HG03571 (cell line): Measurements from ENCODE around the gene KLHDC9.
"Not testable (repeated sequence)": the region's sequence is repeated elsewhere in the genome, so short reads cannot be mapped to it uniquely, and the experiment has no call there.

ENCODE experiments used
- ATAC-seq: cut with Tn5 transposase; IDR thresholded peaks from one replicate; pipeline ENCODE4 v1.9.1; 2021; ENCODE audit not compliant: unreplicated experiment

The KLHDC9 gene

DNA sequence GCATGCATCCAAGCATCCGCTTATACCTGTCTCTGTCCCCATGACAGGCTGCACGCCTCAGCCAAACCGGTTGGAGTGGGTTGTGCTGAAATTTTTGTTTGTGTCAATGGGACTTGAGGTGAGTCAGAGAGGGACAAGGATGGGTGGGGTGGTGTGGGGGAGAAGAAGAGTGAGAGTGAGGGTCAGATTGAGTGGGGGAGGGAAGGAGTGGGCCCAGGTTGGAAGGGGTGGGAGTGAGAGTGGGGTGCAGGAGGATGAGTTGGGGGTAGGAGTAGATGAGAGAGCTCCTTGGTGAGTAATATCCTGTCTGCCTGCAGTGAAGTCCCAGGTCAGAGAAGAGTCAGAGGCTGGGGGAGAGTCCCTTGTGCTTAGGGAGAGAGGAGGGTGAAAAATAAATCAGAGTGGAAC, 5.5 kb upstream of the KLHDC9 start:
- no peak for ATAC-seq

DNA sequence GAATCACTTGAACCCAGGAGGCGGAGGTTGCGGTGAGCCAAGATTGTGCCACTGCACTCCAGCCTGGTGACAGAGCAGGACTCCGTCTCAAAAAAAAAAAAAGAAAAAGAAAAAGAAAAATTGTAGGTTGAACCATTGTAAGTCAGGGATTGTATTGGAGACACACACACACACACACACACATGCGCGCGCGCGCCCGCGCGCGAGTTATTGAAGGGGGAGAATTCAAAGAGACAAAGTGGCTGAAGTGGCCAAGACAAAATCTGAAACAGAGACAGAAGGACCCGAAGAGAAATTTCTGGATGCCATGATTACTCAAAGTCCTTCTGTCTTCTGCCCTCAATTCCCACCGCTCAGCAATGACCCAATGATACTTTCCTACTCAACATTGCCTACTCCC, 3.7 kb upstream of the KLHDC9 start:
- no peak for ATAC-seq

DNA sequence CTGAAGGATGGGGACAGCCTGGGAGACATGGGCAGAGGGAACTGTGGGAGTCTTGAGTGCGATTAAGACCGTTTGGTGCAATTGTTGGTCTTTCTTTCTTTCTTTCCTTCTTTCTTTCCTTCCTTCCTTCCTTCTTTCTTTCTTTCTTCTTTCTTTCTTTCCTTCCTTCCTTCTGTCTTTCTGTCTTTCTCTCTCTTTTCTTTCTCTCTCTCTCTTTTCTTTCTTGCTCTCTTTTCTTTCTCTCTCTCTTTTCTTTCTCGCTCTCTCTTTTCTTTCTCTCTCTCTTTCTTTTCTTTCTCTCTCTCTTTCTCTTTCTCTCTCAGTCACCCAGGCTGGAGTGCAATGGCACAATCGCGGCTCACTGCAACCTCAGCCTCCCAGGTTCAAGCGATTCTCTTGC, 2.9 kb upstream of the KLHDC9 start:
- no peak for ATAC-seq

DNA sequence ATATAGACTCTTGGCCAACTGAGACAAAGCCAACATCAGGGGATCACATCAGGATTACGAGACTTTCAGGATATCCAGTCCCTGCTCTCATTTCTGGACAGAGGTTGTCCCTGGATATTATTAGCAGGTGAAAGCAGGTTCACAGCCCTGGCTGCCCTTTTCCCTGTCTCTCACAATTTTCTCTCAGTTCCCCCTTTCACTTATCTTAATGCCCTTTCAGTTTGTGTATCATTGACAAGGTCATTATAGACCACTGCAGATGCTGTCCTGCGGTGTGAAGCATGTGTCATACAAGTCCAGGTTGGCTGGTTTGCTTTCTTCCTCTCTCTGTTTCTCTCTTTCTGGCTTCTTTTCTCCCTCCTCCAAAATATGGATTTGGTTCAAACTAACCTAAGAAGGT, 2.1 kb upstream of the KLHDC9 start:
- ATAC-seq: peak; percentile 40

DNA sequence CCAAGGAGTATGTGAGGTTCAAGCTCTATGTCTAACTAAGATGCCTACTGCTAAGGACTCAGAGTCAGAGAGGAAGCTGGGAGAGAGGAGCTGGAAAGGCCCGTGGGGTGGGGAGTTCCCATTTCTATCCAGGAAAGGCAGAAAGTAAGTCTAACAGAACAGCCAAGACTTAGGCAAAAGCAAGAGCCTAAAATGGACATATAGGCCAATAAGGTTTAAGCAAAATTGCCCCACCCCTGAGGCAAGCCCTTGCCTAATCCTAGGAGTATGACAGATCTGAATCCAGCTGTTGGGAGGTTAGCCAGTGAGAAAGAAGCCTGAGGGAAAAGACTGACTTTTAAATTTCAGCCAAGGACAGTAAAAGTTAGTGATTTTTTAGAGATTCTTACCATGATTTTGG, 1.6 kb upstream of the KLHDC9 start:
- ATAC-seq: no peak

DNA sequence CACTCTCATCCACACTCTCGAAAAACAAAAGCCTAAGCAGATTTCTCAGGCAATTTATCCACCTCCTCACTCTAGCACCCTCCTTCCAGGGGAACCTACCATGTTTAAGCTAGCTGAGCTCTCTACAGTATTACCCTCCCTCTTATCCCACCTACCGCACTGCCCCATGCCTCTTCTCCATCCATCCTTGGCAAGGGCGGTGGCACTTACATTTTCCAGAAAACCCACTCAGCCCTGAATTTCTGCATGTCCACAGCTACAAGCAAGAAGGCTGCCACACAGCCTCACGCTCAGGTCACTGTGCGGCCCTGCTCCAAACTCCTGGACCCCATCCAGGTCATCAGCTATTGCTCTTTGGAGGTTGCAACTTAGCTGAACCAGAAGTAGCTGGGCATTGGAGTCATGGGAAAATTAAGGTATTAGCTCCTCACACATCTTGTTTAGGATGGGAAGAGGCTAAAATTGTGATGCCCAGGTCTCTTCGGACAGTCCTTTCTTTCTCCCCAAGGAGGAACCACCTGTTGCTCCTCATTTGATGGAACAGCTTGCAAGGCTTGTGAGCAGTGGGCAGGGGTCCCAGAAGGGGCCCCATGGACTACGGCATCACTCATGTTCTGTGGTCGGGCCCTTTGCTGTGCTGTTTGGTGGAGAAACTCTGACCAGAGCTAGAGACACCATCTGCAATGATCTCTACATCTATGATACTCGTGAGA, 1.1 kb downstream of the KLHDC9 start:
- no peak for ATAC-seq

DNA sequence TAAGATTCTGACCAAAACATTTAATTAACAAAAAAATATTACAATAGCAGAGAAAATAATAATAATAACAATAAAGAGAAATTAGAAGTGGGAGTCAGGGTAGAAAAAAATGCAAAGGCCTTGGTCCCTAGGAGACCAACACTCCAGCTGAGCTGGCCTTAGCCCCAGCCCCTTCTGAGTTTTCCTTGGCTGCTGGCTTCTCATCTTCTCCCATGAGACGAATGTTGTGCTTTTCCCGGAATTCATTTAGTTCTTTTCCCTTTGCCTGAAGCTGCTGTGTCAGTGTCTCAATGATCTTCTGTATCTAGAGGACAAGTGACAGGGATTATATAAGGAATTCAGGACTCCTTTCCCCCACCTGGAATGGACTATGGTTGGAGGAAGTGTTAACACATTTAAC, 2.4 kb downstream of the KLHDC9 start:
- ATAC-seq: no peak

DNA sequence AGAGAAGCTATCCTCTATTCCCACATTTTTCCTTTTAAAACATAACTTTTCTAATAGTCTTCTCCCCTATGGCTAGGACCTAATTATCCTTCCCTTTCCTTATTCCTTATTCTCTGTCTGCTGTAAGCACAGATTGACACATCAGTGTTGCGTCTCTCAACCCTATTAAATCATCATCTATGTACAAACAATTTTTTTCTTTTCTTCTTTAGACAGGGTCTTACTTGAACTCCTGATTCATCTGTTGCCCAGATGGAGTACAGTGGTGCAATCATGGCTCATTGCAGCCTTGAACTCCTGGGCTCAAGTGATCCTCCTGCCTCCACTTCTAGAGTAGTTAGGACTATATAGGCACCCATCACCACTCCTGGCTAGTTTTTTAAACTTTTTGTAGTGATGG, 8.3 kb downstream of the KLHDC9 start:
- ATAC-seq: no peak

DNA sequence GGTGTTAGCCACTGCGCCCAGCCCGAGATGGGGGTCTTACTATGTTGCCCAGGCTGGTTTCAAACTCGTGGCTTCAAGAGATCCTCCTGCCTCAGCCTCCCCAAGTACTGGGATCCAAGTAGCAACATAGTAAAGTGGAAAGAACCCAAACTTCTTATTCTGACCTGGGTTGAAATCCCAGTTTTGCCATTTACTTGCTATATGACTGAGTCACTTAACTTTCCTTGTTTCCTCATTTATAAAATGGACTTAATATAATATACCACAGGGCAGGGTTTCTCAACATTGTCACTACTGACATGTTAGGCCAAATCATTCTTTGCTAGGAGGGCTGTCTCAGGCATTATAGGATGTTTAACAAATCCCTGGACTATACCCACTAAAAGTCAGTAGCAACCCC, 13.0 kb downstream of the KLHDC9 start:
- no peak for ATAC-seq

DNA sequence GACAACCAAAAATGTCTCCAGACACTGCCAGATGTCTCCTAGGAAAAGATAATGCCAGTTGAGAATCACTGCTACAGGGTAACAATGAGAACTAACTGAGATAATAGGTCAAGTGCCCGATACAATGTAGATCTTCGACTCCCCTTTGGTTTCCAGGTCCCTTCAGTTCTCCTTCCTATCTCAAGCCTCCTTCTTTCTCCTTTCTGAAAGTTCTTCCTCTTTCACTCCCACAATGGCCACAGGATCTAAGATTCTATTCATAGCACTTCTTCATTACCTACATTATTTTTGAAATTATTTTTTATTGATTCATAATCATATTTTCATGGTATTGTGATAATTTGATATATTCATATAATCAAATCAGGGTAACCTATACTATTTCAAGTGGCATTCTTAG, 13.4 kb downstream of the KLHDC9 start:
- no peak for ATAC-seq

DNA sequence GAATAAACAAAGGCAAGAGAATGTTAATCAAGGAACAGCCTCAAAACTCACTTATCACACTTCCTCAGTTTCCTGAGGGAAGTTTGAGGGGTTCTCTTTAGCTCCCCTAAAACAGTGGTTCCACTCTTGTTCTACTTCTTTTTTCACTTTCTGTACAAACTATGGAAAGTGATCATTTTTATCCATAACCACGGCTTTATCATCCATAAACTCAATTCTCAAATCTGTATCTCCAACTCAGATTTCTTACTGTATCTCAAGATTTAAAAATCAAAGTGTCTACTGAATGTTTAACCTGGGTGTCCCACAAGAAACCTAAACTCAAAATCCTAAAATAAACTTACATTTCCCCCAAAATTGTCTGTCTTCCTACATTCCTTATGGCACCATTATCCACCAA, 15.8 kb downstream of the KLHDC9 start:
- ATAC-seq: no peak

DNA sequence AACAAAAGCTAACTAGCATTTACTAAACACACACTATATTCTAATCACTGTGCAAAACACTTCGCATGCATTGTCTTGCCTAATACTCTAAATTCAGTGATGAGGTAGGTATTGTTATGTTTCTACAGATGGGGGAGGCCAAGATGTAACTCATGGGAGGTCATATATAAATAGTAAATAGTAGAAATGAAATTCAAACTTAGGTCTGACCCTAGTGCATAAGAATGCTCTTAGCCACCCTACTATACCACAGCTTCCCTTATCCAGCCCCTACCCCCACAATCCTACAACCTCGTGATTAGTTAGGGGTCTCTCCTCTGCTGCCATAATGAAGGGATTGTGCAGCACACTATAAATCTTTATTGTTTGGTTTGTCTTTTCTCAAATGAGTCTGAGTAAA, 16.4 kb downstream of the KLHDC9 start:
- no peak for ATAC-seq

DNA sequence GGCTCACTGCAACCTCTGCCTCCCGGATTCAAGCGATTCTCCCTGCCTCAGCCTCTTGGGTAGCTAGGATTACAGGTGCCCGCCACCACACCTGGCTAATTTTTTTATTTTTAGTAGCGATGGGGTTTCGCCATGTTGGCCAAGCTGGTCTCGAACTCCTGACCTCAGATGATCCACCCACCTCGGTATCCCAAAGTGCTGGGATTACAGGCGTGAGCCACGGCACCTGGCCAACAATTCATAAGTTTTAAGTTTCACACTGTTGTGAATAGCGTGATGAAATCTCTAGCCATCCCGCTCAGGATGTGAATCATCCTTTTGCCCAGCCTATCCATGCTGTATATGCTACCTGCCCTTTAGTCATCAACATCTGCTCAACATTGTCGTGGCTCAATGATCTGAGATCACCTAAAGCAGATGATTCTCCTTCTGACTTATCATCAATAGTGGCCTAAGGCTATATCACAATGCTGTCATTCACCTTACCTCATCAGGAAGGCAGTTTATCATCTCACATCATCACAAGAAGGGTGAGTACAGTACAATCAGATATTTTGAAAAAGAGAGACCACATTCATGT, 17.1 kb downstream of the KLHDC9 start:
- ATAC-seq: no peak

DNA sequence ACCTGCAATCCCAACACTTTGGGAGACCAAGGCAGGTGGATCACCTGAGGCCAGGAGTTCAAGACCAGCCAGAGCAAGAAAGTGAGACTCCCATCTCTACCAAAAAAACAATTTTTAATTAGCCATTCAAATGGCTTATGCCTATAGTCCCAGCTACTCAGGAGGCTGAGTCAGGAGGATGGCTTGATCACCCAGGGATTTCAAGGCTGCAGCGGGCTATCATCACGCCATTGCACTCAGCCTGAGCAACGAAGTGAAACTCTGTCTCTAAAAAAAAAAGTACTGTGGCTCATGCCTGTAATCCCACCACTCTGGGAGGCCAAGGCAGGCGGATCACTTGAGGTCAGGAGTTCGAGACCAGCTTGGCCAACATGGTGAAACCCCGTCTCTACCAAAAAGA, 17.8 kb downstream of the KLHDC9 start:
- not testable (repeated sequence) for ATAC-seq

DNA sequence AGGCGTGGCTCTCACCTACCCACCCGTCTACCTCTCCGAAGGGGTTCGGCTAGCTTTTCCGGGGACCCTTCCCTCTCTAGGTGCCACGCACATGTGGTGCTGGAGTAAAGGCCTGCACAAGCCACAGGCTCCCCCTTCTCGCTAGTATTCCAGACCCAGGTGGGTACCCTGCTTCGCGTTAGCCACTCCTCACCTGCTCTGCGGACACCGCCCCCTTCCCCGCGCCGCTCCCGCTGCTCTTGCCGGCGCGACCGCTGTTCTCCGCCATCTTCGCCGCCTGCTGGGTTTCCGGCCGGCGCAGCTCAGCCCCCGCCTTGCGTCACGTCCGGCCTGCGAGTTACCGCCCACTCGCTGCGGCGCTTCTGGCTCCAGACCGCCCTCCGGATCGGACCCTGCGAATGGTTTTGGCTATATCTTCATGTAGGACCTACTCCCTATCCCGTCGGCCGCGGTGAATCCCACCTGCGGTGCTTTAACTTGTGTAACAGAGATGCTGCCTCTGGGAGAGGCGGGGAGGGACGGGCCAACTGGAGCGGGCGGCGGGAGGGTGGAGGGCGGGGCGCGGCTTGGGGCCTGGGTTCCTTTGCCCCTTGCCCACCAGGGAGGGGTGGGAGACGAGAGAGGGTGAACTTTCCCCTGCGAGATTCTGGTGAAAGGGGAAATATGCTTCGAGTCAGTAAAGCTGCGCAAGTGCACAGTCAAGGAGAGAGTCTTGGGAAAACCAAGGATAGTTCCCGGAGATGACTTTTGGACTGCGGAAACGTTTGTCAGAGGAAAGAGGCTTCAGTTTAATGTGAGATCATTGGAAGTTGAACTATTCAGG, 19.8 kb downstream of the KLHDC9 start, which contains the start of the genes NIT1 and PFDN2:
Gene NIT1, plus strand, starts transcription at position 347 of the 823 bp plus-strand sequence. Its CDS starts 72 bp downstream, at position 419.
Gene PFDN2, minus strand, starts transcription at position 279 of the 823 bp plus-strand sequence. Its CDS starts 11 bp downstream, at position 268.
- ATAC-seq: peak; percentile 71

DNA sequence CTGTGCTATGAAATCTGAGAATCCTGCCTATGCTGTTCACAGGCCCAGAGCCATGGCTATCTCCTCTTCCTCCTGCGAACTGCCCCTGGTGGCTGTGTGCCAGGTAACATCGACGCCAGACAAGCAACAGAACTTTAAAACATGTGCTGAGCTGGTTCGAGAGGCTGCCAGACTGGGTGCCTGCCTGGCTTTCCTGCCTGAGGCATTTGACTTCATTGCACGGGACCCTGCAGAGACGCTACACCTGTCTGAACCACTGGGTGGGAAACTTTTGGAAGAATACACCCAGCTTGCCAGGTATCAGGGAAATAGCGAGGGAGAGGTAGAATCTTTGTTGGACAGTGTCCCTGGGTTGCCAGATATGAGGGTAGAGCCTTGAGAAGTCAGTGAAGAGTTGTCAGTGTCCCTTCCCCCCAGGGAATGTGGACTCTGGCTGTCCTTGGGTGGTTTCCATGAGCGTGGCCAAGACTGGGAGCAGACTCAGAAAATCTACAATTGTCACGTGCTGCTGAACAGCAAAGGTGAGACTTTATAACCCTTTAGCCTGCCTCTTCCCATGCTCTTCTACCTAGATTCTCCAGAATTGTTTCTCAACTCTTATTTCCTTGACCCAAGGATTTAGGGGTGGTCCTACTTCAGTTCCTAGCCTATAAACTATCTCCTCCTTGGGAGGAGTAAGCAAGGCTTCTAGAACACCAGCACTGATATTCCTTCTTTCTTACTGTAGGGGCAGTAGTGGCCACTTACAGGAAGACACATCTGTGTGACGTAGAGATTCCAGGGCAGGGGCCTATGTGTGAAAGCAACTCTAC, 21.1 kb downstream of the KLHDC9 start:
- peak; percentile 48 for ATAC-seq

DNA sequence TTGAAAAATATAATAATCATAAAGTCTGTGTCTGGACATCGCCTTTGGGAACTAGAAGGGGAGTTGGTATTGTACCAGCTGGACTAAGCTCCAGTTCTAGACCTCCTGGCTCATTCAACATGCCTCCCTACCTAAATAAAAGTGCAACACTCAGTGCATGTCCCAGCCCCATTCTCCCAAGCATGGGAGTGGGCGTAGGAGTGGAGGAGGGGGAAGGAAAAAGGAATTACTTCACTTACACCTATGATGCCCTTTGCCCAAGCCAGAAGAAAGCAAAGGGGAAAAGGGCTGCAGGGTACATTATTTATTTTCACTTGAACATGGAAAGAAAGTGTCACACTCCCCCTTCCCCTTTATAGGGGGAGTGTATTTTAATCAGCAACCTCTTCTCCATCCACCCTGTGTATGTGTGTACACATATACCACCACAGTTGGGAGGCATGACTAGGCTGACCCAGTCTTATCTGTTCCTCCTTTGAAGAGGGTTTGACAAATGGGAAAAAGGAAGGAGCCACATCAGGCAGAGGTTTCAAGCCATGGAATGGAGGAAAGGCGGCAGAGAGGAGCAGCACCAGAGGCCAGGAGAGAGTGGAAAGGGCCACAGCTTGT, 23.0 kb downstream of the KLHDC9 start:
- no peak for ATAC-seq

DNA sequence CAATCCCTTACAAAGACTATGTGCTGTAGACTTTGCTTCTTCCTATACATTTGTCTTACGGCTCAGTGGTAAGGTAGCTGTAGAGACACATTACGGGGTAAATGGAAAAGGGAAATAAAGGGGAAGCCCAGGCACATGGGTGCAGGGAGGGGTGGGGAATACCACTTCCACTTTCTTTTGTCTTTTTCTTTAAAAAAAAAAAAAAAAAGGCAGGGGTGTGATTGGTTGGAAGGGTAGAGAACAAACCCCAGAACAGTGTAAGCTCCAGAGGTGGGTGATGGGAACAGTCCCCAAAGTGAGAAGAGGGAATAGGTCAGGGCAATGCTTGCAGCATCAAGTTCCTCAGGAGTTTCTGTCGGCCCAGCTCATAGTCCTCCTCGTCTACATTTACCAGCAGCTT, 23.7 kb downstream of the KLHDC9 start:
- ATAC-seq: no peak

DNA sequence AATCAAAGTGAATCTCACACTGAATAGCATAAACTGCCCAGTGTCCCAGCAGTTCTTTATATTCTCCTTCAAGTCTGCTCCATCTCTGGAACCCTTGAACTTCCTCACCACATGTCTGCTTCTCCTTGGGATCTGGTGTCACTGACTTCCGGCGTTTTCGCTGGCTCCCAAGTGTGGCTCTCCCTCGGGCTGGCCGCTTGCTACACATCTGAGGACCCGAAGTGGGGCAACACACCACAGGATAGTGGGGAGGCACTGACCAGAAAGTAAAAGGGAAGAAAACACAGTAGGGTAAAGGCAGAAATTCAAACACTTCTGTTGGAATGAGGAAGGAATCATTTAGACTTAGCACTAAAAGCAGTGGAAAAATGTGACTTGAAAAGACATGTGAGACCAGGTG, 24.8 kb downstream of the KLHDC9 start:
- no peak for ATAC-seq

DNA sequence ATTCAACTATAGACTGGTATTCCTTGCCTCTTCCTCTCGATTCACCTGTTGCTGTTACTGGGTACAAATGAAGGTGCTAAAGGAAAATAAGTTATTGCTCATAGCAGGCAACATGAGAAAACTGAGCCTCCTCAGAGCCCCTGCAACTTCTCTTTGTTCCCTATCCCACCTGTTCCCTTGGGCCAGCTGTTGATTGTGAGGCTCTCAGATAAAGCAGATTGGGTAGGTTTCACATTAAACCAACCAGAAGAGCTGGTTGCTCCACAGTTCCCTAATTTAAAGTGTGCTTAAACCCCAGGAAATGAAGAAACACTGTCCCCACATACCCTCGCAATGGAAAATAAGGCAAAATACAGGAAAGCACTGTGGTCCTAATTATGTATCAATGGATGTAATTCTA, 29.5 kb downstream of the KLHDC9 start:
- no peak for ATAC-seq
